Measurements from ENCODE around the gene TAF1C.

TAF1C gene

DNA sequence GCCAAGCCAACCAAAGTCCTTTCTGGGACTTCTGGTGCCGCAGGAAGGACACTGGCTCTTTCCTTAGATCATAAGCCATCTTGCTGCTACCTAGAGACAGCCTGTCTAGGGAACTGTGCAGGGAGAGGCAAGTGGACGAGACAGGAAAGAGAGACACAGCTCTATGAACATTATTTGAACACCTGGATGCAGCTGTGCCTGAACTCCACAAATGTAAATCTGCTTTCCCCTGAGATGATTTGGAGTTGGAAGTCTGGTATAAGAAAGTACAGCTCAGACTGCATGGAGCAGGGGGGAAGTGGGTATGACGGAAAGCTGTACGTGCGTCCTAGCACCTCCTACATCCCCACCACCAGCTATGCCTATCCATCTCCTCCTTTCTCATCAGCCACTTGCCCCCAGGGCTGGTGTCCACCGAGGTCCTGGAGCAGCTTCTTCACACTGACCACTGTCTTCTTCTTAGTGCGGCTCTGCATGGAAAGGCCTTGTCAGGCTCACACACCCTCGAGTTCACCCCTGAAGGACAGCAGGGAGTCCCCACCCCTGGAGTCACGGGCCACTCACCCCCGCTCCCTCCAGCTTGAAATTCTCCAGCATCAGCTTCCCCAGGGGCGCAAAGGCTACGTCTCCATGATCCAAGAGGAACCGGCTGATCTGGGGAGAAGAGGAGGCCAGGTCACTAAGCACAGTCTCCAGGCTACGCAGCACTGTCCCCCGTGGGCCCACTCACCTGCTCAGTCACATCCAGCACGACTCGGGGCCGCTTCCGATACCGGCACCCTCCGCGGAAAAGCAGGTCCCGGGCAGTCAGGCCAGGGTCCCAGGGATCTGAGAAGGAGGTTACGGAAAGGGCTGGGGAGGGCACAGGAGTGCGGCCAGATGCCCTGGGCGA is 3.9 kb downstream of the TAF1C start:
- DNase-seq = no peak

GRCh38 chr16:84182104-84182503 is 4.8 kb downstream of the TAF1C start:
- no peak for DNase-seq

DNA sequence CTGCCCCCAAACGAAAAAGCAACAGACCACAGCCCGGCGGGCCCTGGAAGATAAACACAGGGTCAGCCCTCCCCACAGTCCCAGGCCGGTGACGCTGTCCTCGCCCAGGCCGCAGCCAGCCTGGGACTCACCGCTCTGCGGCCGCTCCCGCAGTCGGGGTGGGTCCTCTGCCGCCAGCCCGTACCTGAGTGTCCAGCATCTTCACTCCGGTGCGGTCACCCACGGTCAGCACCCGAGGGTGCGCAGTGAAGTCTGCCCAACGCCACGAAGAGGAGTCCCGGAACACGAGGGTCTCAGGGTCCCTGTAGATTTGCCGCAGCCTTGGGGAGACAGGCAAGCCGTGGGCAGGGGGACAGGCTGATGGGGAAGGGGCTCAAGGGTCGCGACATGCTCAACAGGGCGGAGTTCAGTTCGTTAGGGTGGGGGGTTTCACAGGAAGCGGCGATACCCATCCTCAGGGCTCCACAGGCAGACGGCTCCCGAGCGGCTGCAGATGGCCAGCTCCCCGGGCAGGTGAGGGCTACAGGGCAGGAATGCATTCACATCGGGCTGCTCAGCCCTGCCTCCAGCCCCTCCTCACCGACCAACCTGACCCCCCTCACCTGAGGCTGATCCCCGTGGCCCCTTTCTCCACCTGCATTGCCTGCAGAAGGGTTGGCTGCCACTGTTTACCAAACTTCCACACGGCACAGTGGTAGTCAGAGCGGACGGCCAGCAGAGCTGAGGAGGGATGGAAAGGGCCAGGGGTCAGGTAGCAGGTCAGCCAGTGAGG is 5.5 kb downstream of the TAF1C start:
- DNase-seq = no peak

- no peak for DNase-seq
These were observed 6.2 kb downstream of the TAF1C start for GRCh38 chr16:84180519-84181140.

DNA sequence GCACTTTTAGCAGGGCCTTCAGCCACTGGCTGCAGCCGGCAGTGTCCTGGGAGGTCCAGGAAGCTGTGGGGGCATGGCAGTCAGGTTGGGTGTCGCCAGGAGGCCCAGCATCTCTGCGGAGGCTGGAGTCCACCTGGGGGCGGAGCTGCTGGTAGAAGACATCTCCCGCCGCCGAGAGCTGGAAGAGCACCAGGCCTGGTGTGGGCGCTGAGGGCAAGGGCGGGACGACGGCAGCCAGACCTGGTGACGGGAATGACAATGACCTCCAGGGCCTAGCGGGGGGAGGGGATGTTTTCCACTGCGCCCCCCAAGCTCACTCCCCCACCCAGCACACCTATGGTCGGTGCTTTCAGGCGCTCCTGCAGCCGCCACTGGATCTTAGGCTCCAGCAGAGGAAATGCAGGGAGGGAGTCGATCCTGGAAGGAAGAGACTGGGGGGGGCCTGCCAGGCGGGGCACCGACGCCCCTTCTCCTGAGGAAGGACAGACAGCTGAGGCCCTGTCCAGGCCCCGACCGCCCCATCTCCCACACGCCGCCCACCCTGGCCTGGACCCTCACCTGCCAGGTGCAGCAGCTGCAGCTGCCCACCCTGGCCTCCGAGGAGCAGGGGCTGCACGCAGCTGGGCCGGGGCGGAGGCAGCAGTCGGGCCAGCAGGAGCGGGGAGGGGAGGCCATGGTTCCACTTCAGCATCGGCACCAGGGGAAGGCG is 7.1 kb downstream of the TAF1C start:
- no peak for DNase-seq

GRCh38 chr16:84178892-84179611 is 7.8 kb downstream of the TAF1C start:
- DNase-seq = no peak

DNA sequence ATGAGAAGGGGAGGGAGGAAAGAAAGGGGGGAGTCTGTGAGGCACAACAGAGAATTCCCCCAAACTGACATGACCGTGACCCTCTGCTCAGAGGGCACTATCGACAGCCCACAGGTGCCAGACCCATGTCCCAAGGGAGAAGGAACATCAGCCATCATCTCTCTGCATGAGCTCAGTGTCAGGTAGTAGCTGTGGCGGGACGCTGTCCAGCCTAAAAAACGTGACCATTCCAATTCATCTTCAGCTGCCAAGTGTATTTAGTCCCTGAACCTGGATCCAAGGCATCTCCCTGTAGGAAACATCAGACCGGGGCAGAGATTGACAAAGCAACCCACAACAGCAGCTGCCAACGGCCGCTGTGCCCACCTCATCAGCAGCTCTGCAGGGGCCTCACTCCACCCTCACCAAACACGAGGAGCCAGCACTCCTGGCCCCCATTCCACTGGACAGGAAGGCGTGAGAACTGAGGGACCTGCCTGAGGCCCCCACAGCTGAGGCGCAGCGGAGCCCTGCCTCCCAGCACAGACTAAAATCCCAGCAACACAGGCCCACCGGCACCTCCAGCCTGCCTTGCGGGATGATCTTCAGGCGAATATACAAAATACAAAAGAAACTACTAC is 8.6 kb downstream of the TAF1C start:
- DNase-seq = no peak

- peak; percentile 50 for DNase-seq
These were observed 9.2 kb downstream of the TAF1C start for GRCh38 chr16:84177741-84178073.

- DNase-seq = no peak
These were observed 10.4 kb downstream of the TAF1C start for GRCh38 chr16:84176192-84177053.

DNA sequence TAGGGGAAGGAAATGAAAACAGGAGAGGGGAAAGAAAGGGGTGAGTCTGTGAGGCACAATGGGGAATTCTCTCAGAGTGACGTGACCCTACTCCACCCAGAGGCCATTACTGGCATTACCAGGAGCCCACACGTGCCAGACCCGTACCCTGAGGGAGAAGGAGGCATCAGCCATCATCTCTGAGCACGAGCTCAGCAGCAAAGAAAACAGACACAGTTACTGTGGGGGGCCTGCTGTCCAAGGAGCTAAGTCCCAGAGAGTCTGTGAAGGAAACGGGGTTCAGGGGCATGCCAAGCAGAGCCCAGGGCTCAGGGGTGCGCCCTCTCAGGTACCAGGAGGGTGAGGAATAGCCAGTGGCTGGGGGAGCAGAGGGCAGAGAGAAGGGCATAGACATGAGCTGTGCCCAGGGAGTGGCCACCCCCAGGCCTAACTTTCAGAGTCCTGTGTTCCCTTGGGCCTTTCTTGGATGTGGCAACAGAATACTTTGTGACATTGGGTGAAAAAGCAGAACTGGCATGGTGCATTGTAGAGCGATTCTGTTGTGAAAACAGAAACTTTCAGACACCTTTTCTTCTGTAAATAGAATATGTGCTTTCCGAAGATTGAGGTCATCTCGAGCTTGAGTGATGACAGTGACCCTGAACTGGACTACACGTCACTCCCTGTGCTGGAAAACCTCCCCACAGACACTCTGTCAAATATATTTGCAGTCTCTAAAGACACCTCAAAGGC is 11.3 kb downstream of the TAF1C start:
- DNase-seq = peak; percentile 35

DNA sequence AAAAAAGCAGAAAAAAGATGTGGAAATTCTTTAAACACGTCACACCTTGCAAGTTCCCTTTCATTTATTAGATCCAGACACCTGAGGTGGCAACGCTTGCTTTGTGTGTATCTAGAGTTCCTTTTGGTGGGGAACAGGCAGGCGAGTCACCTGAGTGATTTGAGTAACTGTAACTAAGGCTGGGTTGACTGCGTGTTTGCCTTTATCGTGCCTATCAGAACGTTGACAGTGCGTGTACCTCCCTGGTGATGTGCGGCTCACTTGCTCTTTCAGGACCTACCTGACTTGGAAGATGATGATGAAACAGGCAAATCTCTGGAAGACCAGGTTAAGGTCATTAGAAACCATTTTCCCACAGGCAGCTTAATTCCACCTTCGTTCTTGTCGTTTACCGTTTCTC is 12.5 kb downstream of the TAF1C start:
- no peak for DNase-seq

GRCh38 chr16:84169765-84170310 is 17.0 kb downstream of the TAF1C start:
- no peak for DNase-seq

DNA sequence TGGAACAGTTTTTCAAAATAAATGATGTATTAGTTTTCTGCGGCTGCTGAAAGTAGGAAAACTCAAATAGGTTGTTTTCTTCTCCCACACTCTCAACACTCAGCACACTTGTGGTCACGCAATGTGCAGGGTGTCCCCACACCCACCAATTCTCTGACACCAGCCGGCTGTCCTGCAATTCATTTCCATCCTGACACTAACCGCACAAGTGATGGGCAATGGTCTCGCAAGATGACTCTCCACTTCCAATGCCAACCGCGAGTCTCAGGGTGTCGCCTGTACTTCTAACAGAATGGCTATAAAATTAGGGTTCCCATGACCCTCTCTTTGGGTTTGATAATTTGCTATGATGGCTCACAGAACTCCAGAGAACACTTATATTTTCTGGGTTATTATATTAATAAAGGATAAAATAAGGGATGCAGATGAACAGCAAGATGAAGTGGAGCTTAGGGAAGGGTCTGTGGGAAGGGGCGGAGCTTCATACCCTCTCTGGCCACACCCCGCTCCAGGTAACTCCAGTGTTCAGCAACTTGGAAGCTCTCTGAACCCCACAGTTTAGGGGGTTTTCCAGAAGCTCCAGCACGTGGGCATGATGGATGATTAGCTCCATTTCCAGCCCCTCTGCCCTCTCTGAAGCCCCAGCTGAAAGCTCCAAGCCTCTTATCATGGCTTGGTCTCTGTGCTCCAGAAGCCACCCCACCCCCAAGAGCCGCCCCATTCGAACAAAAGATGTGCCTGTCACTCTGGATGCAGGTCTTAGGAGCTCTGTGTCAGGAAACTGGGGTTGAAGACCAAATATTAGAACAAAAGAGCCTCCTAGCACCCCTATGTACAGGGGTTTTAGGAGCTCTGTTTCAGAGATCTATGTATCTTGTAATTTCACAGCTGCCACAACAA is 19.8 kb downstream of the TAF1C start:
- DNase-seq = no peak

- no peak for DNase-seq
These were observed 21.1 kb downstream of the TAF1C start for GRCh38 chr16:84165746-84166145.

DNA sequence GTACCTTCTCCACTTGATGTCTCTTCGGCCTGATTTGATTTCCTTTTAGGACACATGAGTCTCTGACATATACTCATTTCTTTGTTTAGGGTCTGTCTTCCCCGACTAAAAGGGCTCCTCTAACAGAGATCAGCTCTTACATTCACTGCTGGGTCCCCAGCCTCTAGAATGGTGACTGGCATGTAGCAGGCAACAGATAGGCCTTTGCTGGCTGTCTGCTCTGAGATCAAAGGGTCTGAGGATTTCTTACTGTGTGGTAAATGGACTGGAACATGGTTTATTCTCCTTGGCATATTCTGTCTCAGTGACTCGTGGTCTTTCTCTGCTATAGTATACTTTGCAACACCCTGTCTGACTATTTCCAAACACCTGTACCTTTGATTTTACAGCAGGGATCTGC is 25.1 kb downstream of the TAF1C start:
- no peak for DNase-seq

GRCh38 chr16:84161037-84161436 is 25.8 kb downstream of the TAF1C start:
- no peak for DNase-seq

DNA sequence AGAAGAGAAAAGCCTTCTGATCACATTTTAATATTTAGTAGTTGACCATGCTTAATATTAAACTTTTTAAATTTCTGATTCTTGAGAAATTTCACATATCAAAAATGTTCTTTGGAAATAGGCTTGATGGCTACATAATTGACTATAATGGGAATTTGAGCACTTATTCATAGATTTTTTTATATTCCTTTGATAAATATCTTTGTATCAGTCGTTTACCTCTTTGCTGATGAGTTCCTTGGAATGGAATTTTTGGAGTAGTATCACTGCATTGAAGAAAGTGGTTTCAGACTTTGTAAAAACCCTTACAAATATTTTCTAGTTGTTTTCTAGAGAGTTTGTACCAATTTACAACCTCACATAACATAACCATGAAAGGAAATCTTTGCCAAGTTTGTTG is 27.1 kb downstream of the TAF1C start:
- no peak for DNase-seq

DNA sequence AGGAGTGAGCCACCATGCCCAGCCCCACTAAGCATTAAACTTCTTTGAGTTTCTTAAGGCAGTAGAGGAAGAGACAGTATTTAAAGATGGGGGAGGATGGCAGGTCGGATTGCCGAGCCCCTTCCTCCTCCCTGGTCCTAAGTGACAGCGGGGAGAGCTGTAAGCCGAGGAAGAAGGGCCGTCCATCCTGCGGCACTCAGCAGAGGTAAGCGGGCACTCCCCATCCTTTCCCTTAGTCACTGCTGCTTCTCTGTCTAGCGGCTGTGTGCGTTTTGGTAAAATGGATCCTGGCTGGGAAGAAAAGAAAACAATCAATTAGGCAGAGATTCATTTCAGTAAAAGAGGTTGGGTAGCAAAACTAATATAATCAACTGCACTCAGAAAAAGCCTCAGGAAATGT is 27.9 kb downstream of the TAF1C start:
- DNase-seq = no peak

DNA sequence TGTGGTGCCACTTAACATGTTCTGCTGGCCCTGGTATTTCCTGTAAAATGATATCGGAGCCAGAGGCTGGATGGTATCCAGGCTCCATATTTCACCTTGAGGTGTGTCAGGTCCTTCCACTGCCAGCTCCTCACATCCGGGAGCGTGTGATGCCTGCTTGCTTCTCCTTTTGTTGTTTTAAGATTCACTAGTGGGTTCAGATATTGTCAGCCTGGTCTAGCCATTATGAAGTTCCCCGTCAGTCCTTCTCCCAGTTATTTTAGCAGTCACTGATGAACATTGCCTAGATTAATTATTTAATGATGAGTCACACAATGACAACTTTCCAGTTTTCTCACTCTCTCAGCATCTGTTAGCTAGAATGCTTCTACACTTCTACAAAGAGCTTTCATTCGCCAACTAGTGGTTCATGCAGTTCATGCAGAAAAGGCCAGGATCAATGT is 30.5 kb downstream of the TAF1C start:
- peak; percentile 18 for DNase-seq

Data from fibroblast of upper back skin (primary cell).